OCI-LY7 (cell line): ENCODE data around the gene FERMT3. TPM values are rescaled to one million over a fixed set of nuclear protein-coding genes. Genes with fewer than 3 reads are reported as not detected.

ENCODE experiments used
- BruUV-seq: library from RNA; stranded (reverse); fragments of 400-500 nt; replicated peaks from 2 replicates; lab custom pipeline; 2021; lab: Mats Ljungman, UMichigan
- CTCF ChIA-PET: fragments of 300-600 bp; sonication (Branson Sonifier 250); formaldehyde crosslinking; loops from one replicate; lab custom pipeline; 2022; ENCODE audit warnings: antibody characterized with exemption; ENCODE audit not compliant: unreplicated experiment; lab: Charles Lee
- POLR2A ChIA-PET: fragments of 300-600 bp; sonication (Branson Sonifier 250); formaldehyde crosslinking; loops from one replicate; lab custom pipeline; 2022; ENCODE audit warnings: antibody characterized with exemption; lab: Charles Lee
- DNase-seq: peaks from one replicate; pipeline ENCODE4 v3.0.0-alpha.2; 2015; ENCODE audit warnings: low spot score
- H2AFZ ChIP-seq: fragments of 200-600 bp; sonication (generic), shearing (Covaris generic); 2 replicates; pipeline ENCODE4 v1.6.1; 2014; ENCODE audit warnings: mild to moderate bottlenecking, antibody characterized with exemption, low read length, moderate library complexity
- H3K27ac ChIP-seq: fragments of 200-600 bp; sonication (generic); 2 replicates; pipeline ENCODE4 v1.5.1; 2014; ENCODE audit warnings: mixed run types, low read depth, mild to moderate bottlenecking, moderate library complexity, low read length, inconsistent platforms; ENCODE audit not compliant: poor library complexity, severe bottlenecking
- H3K36me3 ChIP-seq: fragments of 200-600 bp; sonication (generic); 2 replicates; pipeline ENCODE4 v1.6.1; 2014; ENCODE audit warnings: mild to moderate bottlenecking, antibody characterized with exemption, low read length, moderate library complexity, mixed read lengths; ENCODE audit not compliant: insufficient read depth
- H3K4me1 ChIP-seq: fragments of 200-600 bp; sonication (generic); 2 replicates; pipeline ENCODE4 v1.5.1; 2014; ENCODE audit warnings: mild to moderate bottlenecking, low read length; ENCODE audit not compliant: insufficient read depth, poor library complexity, severe bottlenecking
- H3K4me2 ChIP-seq: fragments of 200-600 bp; sonication (generic); 2 replicates; pipeline ENCODE4 v1.6.1; 2014; ENCODE audit warnings: mild to moderate bottlenecking, low read length
- H3K4me3 ChIP-seq: fragments of 200-600 bp; sonication (generic); 2 replicates; pipeline ENCODE4 v1.5.1; 2014; ENCODE audit warnings: mild to moderate bottlenecking, low read depth, low read length; ENCODE audit not compliant: poor library complexity, severe bottlenecking
- H3K79me2 ChIP-seq: fragments of 200-600 bp; sonication (generic); 2 replicates; pipeline ENCODE4 v1.6.1; 2016; ENCODE audit warnings: low read depth, mild to moderate bottlenecking, low read length, moderate library complexity, mixed read lengths; ENCODE audit not compliant: insufficient read depth
- H3K9me2 ChIP-seq: fragments of 200-600 bp; sonication (generic); 2 replicates; pipeline ENCODE4 v1.6.1; 2016; ENCODE audit warnings: mild to moderate bottlenecking, low read length, mixed read lengths; ENCODE audit not compliant: insufficient read depth
- H3K9me3 ChIP-seq: fragments of 200-600 bp; sonication (generic); 2 replicates; pipeline ENCODE4 v1.6.1; 2014; ENCODE audit warnings: mild to moderate bottlenecking, mixed run types, low read length, mixed read lengths
- H4K20me1 ChIP-seq: fragments of 200-600 bp; sonication (generic); 2 replicates; pipeline ENCODE4 v1.6.1; 2014; ENCODE audit warnings: mild to moderate bottlenecking, antibody characterized with exemption, low read length, moderate library complexity, mixed read lengths; ENCODE audit not compliant: insufficient read depth
- CTCF ChIP-seq: fragments of 200-600 bp; sonication (generic); conservative IDR thresholded peaks from 2 replicates; pipeline ENCODE4 v1.5.1; 2014; ENCODE audit warnings: mild to moderate bottlenecking, antibody characterized with exemption, low read length, moderate library complexity, mixed read lengths
- EZH2phosphoT487 ChIP-seq: fragments of 200-600 bp; sonication (generic); IDR thresholded peaks from 2 replicates; pipeline ENCODE4 v1.6.1; 2018; ENCODE audit warnings: low read depth, borderline replicate concordance, mild to moderate bottlenecking, mixed run types, antibody characterized with exemption, low read length, moderate library complexity, mixed read lengths
- intact Hi-C: fragments of 100-400 bp; cut with micrococcal nuclease; formaldehyde crosslinking; loops from one replicate; pipeline ENCODE4 v1.10.0; 2022; ENCODE audit not compliant: unreplicated experiment
- total RNA-seq, 2 experiments: library from RNA; depleted of rRNA in 1 of 2; stranded (reverse); fragments of >200 nt in 1 of 2; shearing (Covaris generic) in 1 of 2; gene quantifications; 2 replicates each; pipeline ENCODE4 v1.2.3, GENCODE V29; 2014 to 2022

FERMT3 gene
- total RNA-seq, 2 experiments from 2014 or later, result 120 to 201 TPM

- no peak for DNase-seq
- TF ChIP-seq EZH2phosphoT487 (no peak), CTCF (no peak)
- Histone ChIP-seq H3K9me3 (no peaks in the 10 kb centered on the region), H3K36me3 (no peaks in the 10 kb centered on the region), H3K4me1 (peaks cover 25% of the 10 kb centered on the region), H4K20me1 (no peaks in the 10 kb centered on the region), H3K4me3 (no peak overlapping the region), H2AFZ (no peak overlapping the region), H3K4me2 (no peak overlapping the region), H3K79me2 (no peaks in the 10 kb centered on the region), H3K9me2 (no peaks in the 10 kb centered on the region), H3K27ac (no peak overlapping the region)
- POLR2A ChIA-PET, result no interaction called here
- no TSS peak for BruUV-seq
- CTCF ChIA-PET, result no interaction called here
- intact Hi-C loops, result no loop called here
Observed at GRCh38 chr11:64255135-64256128, 48.9 kb downstream of the FERMT3 start.

- POLR2A ChIA-PET, result interaction anchor here (0.6 to 1.0 kb wide), 2 partner anchors 14 to 71 kb away, joined by 3 to 4 read pairs; no protein-coding TSS in a partner anchor
- Histone ChIP-seq H3K4me2 (no peak overlapping the region), H2AFZ (no peak overlapping the region), H3K4me3 (no peak overlapping the region), H3K79me2 (no peaks in the 10 kb centered on the region), H4K20me1 (no peaks in the 10 kb centered on the region), H3K36me3 (no peaks in the 10 kb centered on the region), H3K27ac (no peak overlapping the region), H3K9me2 (no peaks in the 10 kb centered on the region), H3K9me3 (no peaks in the 10 kb centered on the region), H3K4me1 (peaks cover 17% of the 10 kb centered on the region)
- no peak for DNase-seq
- intact Hi-C loops, result no loop called here
- TF ChIP-seq EZH2phosphoT487, result no peak
- TF ChIP-seq CTCF, result no peak
- no TSS peak for BruUV-seq
- CTCF ChIA-PET, result no interaction called here
Observed at GRCh38 chr11:64256300-64256699, 49.8 kb downstream of the FERMT3 start.

- no peaks in the 10 kb centered on the region for H3K9me3 ChIP-seq
- intact Hi-C loops, result no loop called here
- no peak overlapping the region for H3K4me2 ChIP-seq
- no peaks in the 10 kb centered on the region for H3K79me2 ChIP-seq
- H3K4me3 ChIP-seq, result no peak overlapping the region
- no peaks in the 10 kb centered on the region for H3K36me3 ChIP-seq
- no peaks in the 10 kb centered on the region for H3K4me1 ChIP-seq
- H2AFZ ChIP-seq, result no peak overlapping the region
- no peak overlapping the region for H3K27ac ChIP-seq
- TF ChIP-seq EZH2phosphoT487 (no peak), CTCF (no peak)
- DNase-seq, result no peak
- CTCF ChIA-PET, result interaction anchor here (0.7 kb wide), 1 partner anchor 9 kb away, joined by 3 read pairs; no protein-coding TSS in a partner anchor
- no peaks in the 10 kb centered on the region for H4K20me1 ChIP-seq
- H3K9me2 ChIP-seq, result no peaks in the 10 kb centered on the region
- no TSS peak for BruUV-seq
- POLR2A ChIA-PET, result no interaction called here
Observed at GRCh38 chr11:64258356-64258755, 51.8 kb downstream of the FERMT3 start.
